SK-N-MC (cell line): ENCODE measurements around the gene SYT5.

Experiments
- EZH2 ChIP-seq: fragments of 200-600 bp; sonication (generic); IDR thresholded peaks from one replicate; pipeline ENCODE4 v1.6.1; 2017; ENCODE audit warnings: antibody characterized with exemption
- FOXP2 ChIP-seq: optimal IDR thresholded peaks from 2 replicates; pipeline ENCODE3; 2011; ENCODE audit warnings: mild to moderate bottlenecking, moderate library complexity; ENCODE audit not compliant: insufficient read depth; ENCODE audit errors: extremely low read length, control extremely low read depth
- POLR2AphosphoS5 ChIP-seq: IDR thresholded peaks from 2 replicates; pipeline ENCODE4 v1.6.1; 2012; ENCODE audit warnings: mild to moderate bottlenecking, low read depth, low read length, borderline replicate concordance

- no peak for TF ChIP-seq EZH2
- no peak for TF ChIP-seq POLR2AphosphoS5
- TF ChIP-seq FOXP2, result no peak
Measured at GRCh38 chr19:55153652-55154264, 26.3 kb downstream of the SYT5 start.
